Measurements from ENCODE around the gene FAM177A1. TPM values are rescaled to one million over a fixed set of nuclear protein-coding genes. Genes with fewer than 3 reads are reported as not detected.
"Not testable (repeated sequence)": the region's sequence is repeated elsewhere in the genome, so short reads cannot be mapped to it uniquely, and the experiment has no call there.

Gene FAM177A1
- total RNA-seq, 3 donors from 2014 or later = 35.4 to 44.4 (median 35.7) TPM

- H3K4me3 Mint-ChIP-seq = peak overlapping the region; percentile 92
- H3K36me3 Mint-ChIP-seq (ENCODE audit: insufficient read depth) = no peaks in the 10 kb centered on the region
- peaks cover 29% of the 10 kb centered on the region for H3K4me1 Mint-ChIP-seq (ENCODE audit: low read depth)
- no peaks in the 10 kb centered on the region for H3K27me3 Mint-ChIP-seq (ENCODE audit: low read depth)
- DNase-seq = no peak
- no peaks in the 10 kb centered on the region for H3K9me3 Mint-ChIP-seq
- ATAC-seq = peak; percentile 1 to 3
Observed at GRCh38 chr14:35044939-35045797, 904 bp upstream of the FAM177A1 start.

GRCh38 chr14:35045798-35046047, 349 bp upstream of the FAM177A1 start:
- no peaks in the 10 kb centered on the region for H3K27me3 Mint-ChIP-seq (ENCODE audit: low read depth)
- H3K4me3 Mint-ChIP-seq = peak overlapping the region; percentile 92
- peaks cover 29% of the 10 kb centered on the region for H3K4me1 Mint-ChIP-seq (ENCODE audit: low read depth)
- no peaks in the 10 kb centered on the region for H3K36me3 Mint-ChIP-seq (ENCODE audit: insufficient read depth)
- ATAC-seq (no peak), DNase-seq (no peak)
- H3K9me3 Mint-ChIP-seq = no peaks in the 10 kb centered on the region

- peak; percentile 27 for DNase-seq
- H3K36me3 Mint-ChIP-seq (ENCODE audit: insufficient read depth) = peaks cover 4% of the 10 kb centered on the region
- H3K27me3 Mint-ChIP-seq (ENCODE audit: low read depth) = no peaks in the 10 kb centered on the region
- H3K4me1 Mint-ChIP-seq (ENCODE audit: low read depth) = peaks cover 29% of the 10 kb centered on the region
- peak; percentile 11 to 13 for ATAC-seq
- H3K4me3 Mint-ChIP-seq = peak overlapping the region; percentile 92
- no peaks in the 10 kb centered on the region for H3K9me3 Mint-ChIP-seq
Observed at GRCh38 chr14:35046751-35047536, 872 bp downstream of the FAM177A1 start.

GRCh38 chr14:35047976-35048513, 2.0 kb downstream of the FAM177A1 start:
- Mint-ChIP-seq H3K4me3 (peak overlapping the region; percentile 92), H3K36me3 (ENCODE audit: insufficient read depth) (peaks cover 4% of the 10 kb centered on the region), H3K4me1 (ENCODE audit: low read depth) (peaks cover 29% of the 10 kb centered on the region), H3K27me3 (ENCODE audit: low read depth) (no peaks in the 10 kb centered on the region), H3K9me3 (no peaks in the 10 kb centered on the region)
- no peak for DNase-seq
- ATAC-seq = no peak

- DNase-seq = no peak
- H3K36me3 Mint-ChIP-seq (ENCODE audit: insufficient read depth) = peaks cover 4% of the 10 kb centered on the region
- H3K9me3 Mint-ChIP-seq = no peaks in the 10 kb centered on the region
- no peaks in the 10 kb centered on the region for H3K27me3 Mint-ChIP-seq (ENCODE audit: low read depth)
- no peak overlapping the region for H3K4me3 Mint-ChIP-seq
- peaks cover 20% of the 10 kb centered on the region for H3K4me1 Mint-ChIP-seq (ENCODE audit: low read depth)
- ATAC-seq = no peak
Observed at GRCh38 chr14:35050652-35051051, 4.6 kb downstream of the FAM177A1 start.

GRCh38 chr14:35051796-35052195, 5.7 kb downstream of the FAM177A1 start:
- ATAC-seq = no peak
- Mint-ChIP-seq H3K4me1 (ENCODE audit: low read depth) (peaks cover 21% of the 10 kb centered on the region), H3K27me3 (ENCODE audit: low read depth) (no peaks in the 10 kb centered on the region), H3K9me3 (no peaks in the 10 kb centered on the region), H3K36me3 (ENCODE audit: insufficient read depth) (peaks cover 9% of the 10 kb centered on the region), H3K4me3 (no peak overlapping the region)
- no peak for DNase-seq

GRCh38 chr14:35052637-35053036, 6.6 kb downstream of the FAM177A1 start:
- Mint-ChIP-seq H3K4me1 (ENCODE audit: low read depth) (peaks cover 19% of the 10 kb centered on the region), H3K9me3 (no peaks in the 10 kb centered on the region), H3K4me3 (no peak overlapping the region), H3K27me3 (ENCODE audit: low read depth) (no peaks in the 10 kb centered on the region), H3K36me3 (ENCODE audit: insufficient read depth) (peaks cover 12% of the 10 kb centered on the region)
- DNase-seq (no peak), ATAC-seq (no peak)

GRCh38 chr14:35061113-35061791, 15.2 kb downstream of the FAM177A1 start:
- H3K4me1 Mint-ChIP-seq (ENCODE audit: low read depth); DNase-seq; ATAC-seq; H3K4me3 Mint-ChIP-seq; H3K9me3 Mint-ChIP-seq; H3K27me3 Mint-ChIP-seq (ENCODE audit: low read depth): not testable (repeated sequence)
- peaks cover 21% of the 10 kb centered on the region for H3K36me3 Mint-ChIP-seq (ENCODE audit: insufficient read depth)

- not testable (repeated sequence) for DNase-seq; H3K4me3 Mint-ChIP-seq; ATAC-seq; H3K27me3 Mint-ChIP-seq (ENCODE audit: low read depth); H3K9me3 Mint-ChIP-seq; H3K4me1 Mint-ChIP-seq (ENCODE audit: low read depth)
- H3K36me3 Mint-ChIP-seq (ENCODE audit: insufficient read depth) = peaks cover 21% of the 10 kb centered on the region
Observed at GRCh38 chr14:35065731-35066130, 19.7 kb downstream of the FAM177A1 start.

- Mint-ChIP-seq H3K4me1 (ENCODE audit: low read depth) (no peaks in the 10 kb centered on the region), H3K36me3 (ENCODE audit: insufficient read depth) (peaks cover 25% of the 10 kb centered on the region), H3K9me3 (no peaks in the 10 kb centered on the region), H3K27me3 (ENCODE audit: low read depth) (no peaks in the 10 kb centered on the region), H3K4me3 (no peak overlapping the region)
- no peak for ATAC-seq
- no peak for DNase-seq
Observed at GRCh38 chr14:35068238-35069012, 22.4 kb downstream of the FAM177A1 start.

- no peaks in the 10 kb centered on the region for H3K27me3 Mint-ChIP-seq (ENCODE audit: low read depth)
- no peak overlapping the region for H3K4me3 Mint-ChIP-seq
- H3K9me3 Mint-ChIP-seq = no peaks in the 10 kb centered on the region
- peaks cover 33% of the 10 kb centered on the region for H3K36me3 Mint-ChIP-seq (ENCODE audit: insufficient read depth)
- ATAC-seq (no peak), DNase-seq (no peak)
- H3K4me1 Mint-ChIP-seq (ENCODE audit: low read depth) = no peaks in the 10 kb centered on the region
Observed at GRCh38 chr14:35072226-35072625, 26.2 kb downstream of the FAM177A1 start.

- Mint-ChIP-seq H3K9me3 (no peaks in the 10 kb centered on the region), H3K36me3 (ENCODE audit: insufficient read depth) (peaks cover 25% of the 10 kb centered on the region), H3K4me1 (ENCODE audit: low read depth) (no peaks in the 10 kb centered on the region), H3K27me3 (ENCODE audit: low read depth) (no peaks in the 10 kb centered on the region), H3K4me3 (no peak overlapping the region)
- no peak for ATAC-seq
- DNase-seq = no peak
Observed at GRCh38 chr14:35073486-35073885, 27.4 kb downstream of the FAM177A1 start.

GRCh38 chr14:35078082-35078481, 32.0 kb downstream of the FAM177A1 start:
- no peak for ATAC-seq
- Mint-ChIP-seq H3K9me3 (no peaks in the 10 kb centered on the region), H3K4me3 (no peak overlapping the region), H3K36me3 (ENCODE audit: insufficient read depth) (peaks cover 19% of the 10 kb centered on the region), H3K4me1 (ENCODE audit: low read depth) (no peaks in the 10 kb centered on the region), H3K27me3 (ENCODE audit: low read depth) (no peaks in the 10 kb centered on the region)
- no peak for DNase-seq

- DNase-seq (no peak), ATAC-seq (no peak)
- H3K27me3 Mint-ChIP-seq (ENCODE audit: low read depth) = no peaks in the 10 kb centered on the region
- peaks cover 20% of the 10 kb centered on the region for H3K36me3 Mint-ChIP-seq (ENCODE audit: insufficient read depth)
- H3K4me1 Mint-ChIP-seq (ENCODE audit: low read depth) = no peaks in the 10 kb centered on the region
- H3K4me3 Mint-ChIP-seq = no peak overlapping the region
- no peaks in the 10 kb centered on the region for H3K9me3 Mint-ChIP-seq
Observed at GRCh38 chr14:35079742-35080141, 33.7 kb downstream of the FAM177A1 start.

Data from activated T-cell treated with anti-CD3 and anti-CD28 coated beads, Interleukin-2, amount 50 U/mL, for 4 hours (primary cell).